H1 (cell line): ENCODE data around the gene SCYL1. TPM values are rescaled to one million over a fixed set of nuclear protein-coding genes. Genes with fewer than 3 reads are reported as not detected.

ENCODE experiments used
- CTCF ChIA-PET: fragments of 300-600 bp; sonication (Branson Sonifier 250); formaldehyde crosslinking; loops from one replicate; lab custom pipeline; 2021; ENCODE audit not compliant: partially characterized antibody; lab: Charles Lee
- POLR2A ChIA-PET: fragments of 300-600 bp; sonication (Branson Sonifier 250); formaldehyde crosslinking; loops from one replicate; lab custom pipeline; 2021; ENCODE audit warnings: inconsistent platforms; ENCODE audit not compliant: partially characterized antibody; lab: Charles Lee
- DNase-seq, 2 experiments: peaks; one replicate each; pipeline versions ENCODE4 v3.0.0 to v3.0.0-alpha.2; 2010 to 2022; ENCODE audit warnings: low spot score in 2 of 2, low read depth in 1 of 2, mixed read lengths in 1 of 2
- FAIRE-seq: peaks from 2 replicates; lab custom pipeline; 2011; peaks lifted over from hg19 to GRCh38; lab: Jason Lieb, UNC
- H2AFZ ChIP-seq: 2 replicates; pipeline ENCODE4 v1.8.1; 2012; ENCODE audit warnings: low read length, inconsistent platforms
- H2AK5ac ChIP-seq: 2 replicates; pipeline ENCODE4 v1.6.1; 2013; ENCODE audit warnings: low read depth, low read length
- H2BK120ac ChIP-seq: replicated peaks from 2 replicates; pipeline ENCODE3; 2013; ENCODE audit warnings: low read depth, low read length, inconsistent platforms
- H2BK12ac ChIP-seq: 2 replicates; pipeline ENCODE4 v1.6.1; 2013; ENCODE audit warnings: low read depth, low read length
- H2BK15ac ChIP-seq: 2 replicates; pipeline ENCODE4 v1.6.1; 2013; ENCODE audit warnings: low read length
- H2BK20ac ChIP-seq: 2 replicates; pipeline ENCODE4 v1.6.1; 2013; ENCODE audit warnings: low read length
- H2BK5ac ChIP-seq: 2 replicates; pipeline ENCODE4 v1.6.1; 2013; ENCODE audit warnings: low read depth, low read length
- H3K14ac ChIP-seq: 2 replicates; pipeline ENCODE4 v1.6.1; 2013; ENCODE audit warnings: inconsistent platforms; ENCODE audit not compliant: insufficient read length
- H3K18ac ChIP-seq: 2 replicates; pipeline ENCODE4 v1.6.1; 2013; ENCODE audit warnings: low read length; ENCODE audit errors: extremely low read depth
- H3K23ac ChIP-seq: 2 replicates; pipeline ENCODE4 v1.6.1; 2013; ENCODE audit warnings: inconsistent platforms; ENCODE audit not compliant: insufficient read length
- H3K23me2 ChIP-seq: 2 replicates; pipeline ENCODE4 v1.6.1; 2013; ENCODE audit warnings: low read depth, low read length
- H3K27ac ChIP-seq: 2 replicates; pipeline ENCODE4 v1.6.1; 2011; ENCODE audit warnings: low read depth, low read length, inconsistent platforms
- H3K27me3 ChIP-seq, 4 experiments: replicated peaks in 1 of 4; 1 replicate in 1 of 4; 2 replicates in 3 of 4; pipeline versions ENCODE4 v1.6.1 to v1.8.1; 2011 to 2013; ENCODE audit warnings: low read length in 3 of 4, mild to moderate bottlenecking in 3 of 4, inconsistent platforms in 2 of 4, mixed read lengths in 2 of 4, moderate library complexity in 1 of 4; ENCODE audit not compliant: control insufficient read depth in 3 of 4, insufficient read depth in 3 of 4; ENCODE audit errors: extremely low read depth in 1 of 4
- H3K36me3 ChIP-seq, 4 experiments: 2 replicates each; pipeline versions ENCODE4 v1.6.1 to v1.8.1; 2011 to 2013; ENCODE audit warnings: mild to moderate bottlenecking in 4 of 4, low read length in 3 of 4, moderate library complexity in 2 of 4, control low read depth in 1 of 4, inconsistent platforms in 1 of 4; ENCODE audit not compliant: insufficient read depth in 4 of 4, control insufficient read depth in 2 of 4
- H3K4ac ChIP-seq: replicated peaks from 2 replicates; pipeline ENCODE3; 2013; ENCODE audit warnings: low read length, low read depth, mixed read lengths, inconsistent platforms; ENCODE audit not compliant: insufficient read length
- H3K4me1 ChIP-seq, 4 experiments: replicated peaks in 1 of 4; 1 replicate in 1 of 4; 2 replicates in 3 of 4; pipeline versions ENCODE4 v1.6.1 to v1.8.1; 2011 to 2013; ENCODE audit warnings: low read length in 3 of 4, inconsistent platforms in 2 of 4, mixed read lengths in 1 of 4; ENCODE audit not compliant: insufficient read depth in 4 of 4, control insufficient read depth in 3 of 4
- H3K4me2 ChIP-seq, 2 experiments: 2 replicates each; pipeline versions ENCODE4 v1.6.1 to v1.8.1; 2011 to 2013; ENCODE audit warnings: low read depth in 2 of 2, low read length in 2 of 2, control low read depth in 1 of 2, inconsistent platforms in 1 of 2, mild to moderate bottlenecking in 1 of 2; ENCODE audit not compliant: insufficient read depth in 1 of 2
- H3K4me3 ChIP-seq, 4 experiments: fragments of 200-600, 300-600 bp in 1 of 4; sonication (generic), shearing (Covaris generic), sonication (Bioruptor Twin) in 1 of 4; 2 replicates each; pipeline versions ENCODE4 v1.5.1 to v1.8.1; 2011 to 2016; ENCODE audit warnings: low read length in 4 of 4, low read depth in 3 of 4, control low read depth in 2 of 4, inconsistent platforms in 2 of 4, mild to moderate bottlenecking in 2 of 4, mixed read lengths in 1 of 4, moderate library complexity in 1 of 4; ENCODE audit not compliant: insufficient read depth in 2 of 4; ENCODE audit errors: extremely low read depth in 1 of 4
- H3K56ac ChIP-seq: replicated peaks from 2 replicates; pipeline ENCODE3; 2013; ENCODE audit warnings: low read depth, mild to moderate bottlenecking, mixed read lengths, low read length, inconsistent platforms; ENCODE audit not compliant: insufficient read length
- H3K79me1 ChIP-seq: 2 replicates; pipeline ENCODE4 v1.6.1; 2013; ENCODE audit warnings: low read depth, low read length, control low read depth
- H3K79me2 ChIP-seq, 2 experiments: 2 replicates each; pipeline versions ENCODE4 v1.6.1 to v1.8.1; 2012 to 2013; ENCODE audit warnings: low read length in 2 of 2, mild to moderate bottlenecking in 2 of 2, inconsistent platforms in 1 of 2; ENCODE audit not compliant: insufficient read depth in 2 of 2, control insufficient read depth in 1 of 2
- H3K9ac ChIP-seq, 4 experiments: replicated peaks in 1 of 4; 1 replicate in 1 of 4; 2 replicates in 3 of 4; pipeline versions ENCODE4 v1.6.1 to v1.8.1; 2011 to 2013; ENCODE audit warnings: low read depth in 3 of 4, low read length in 3 of 4, control low read depth in 2 of 4, mild to moderate bottlenecking in 2 of 4, moderate library complexity in 2 of 4, inconsistent platforms in 1 of 4; ENCODE audit errors: extremely low read depth in 1 of 4
- H3K9me3 ChIP-seq, 2 experiments: 2 replicates each; pipeline versions ENCODE4 v1.6.1 to v1.8.1; 2012 to 2013; ENCODE audit warnings: mild to moderate bottlenecking in 2 of 2, moderate library complexity in 2 of 2, control low read depth in 1 of 2, inconsistent platforms in 1 of 2, low read depth in 1 of 2, low read length in 1 of 2, mixed read lengths in 1 of 2; ENCODE audit not compliant: insufficient read depth in 2 of 2
- H4K20me1 ChIP-seq, 2 experiments: replicated peaks in 1 of 2; 2 replicates each; pipeline versions ENCODE3 to v1.8.1; 2011 to 2013; ENCODE audit warnings: inconsistent platforms in 2 of 2, low read length in 2 of 2, mild to moderate bottlenecking in 1 of 2; ENCODE audit not compliant: insufficient read depth in 2 of 2, control insufficient read depth in 1 of 2
- H4K5ac ChIP-seq: 2 replicates; pipeline ENCODE4 v1.6.1; 2013; ENCODE audit warnings: low read length, low read depth, mixed read lengths, inconsistent platforms; ENCODE audit not compliant: insufficient read length
- H4K8ac ChIP-seq: 2 replicates; pipeline ENCODE4 v1.8.0; 2013; ENCODE audit warnings: mild to moderate bottlenecking, moderate library complexity, low read length, inconsistent platforms; ENCODE audit not compliant: insufficient read depth; ENCODE audit errors: extremely low read depth
- H4K91ac ChIP-seq: replicated peaks from 2 replicates; pipeline ENCODE3; 2013; ENCODE audit warnings: low read length, mixed read lengths, inconsistent platforms; ENCODE audit not compliant: insufficient read length
- BACH1 ChIP-seq: IDR thresholded peaks from 2 replicates; pipeline ENCODE4 v1.6.1; 2012; ENCODE audit warnings: low read length, improper control_type of control experiment
- CEBPB ChIP-seq: IDR thresholded peaks from 2 replicates; pipeline ENCODE4 v1.6.1; 2012; ENCODE audit warnings: low read depth, low read length
- CHD1 ChIP-seq: IDR thresholded peaks from 2 replicates; pipeline ENCODE4 v1.6.1; 2012; ENCODE audit warnings: low read depth, low read length, improper control_type of control experiment
- E2F6 ChIP-seq: IDR thresholded peaks from 2 replicates; pipeline ENCODE4 v1.6.1; 2012; ENCODE audit warnings: inconsistent platforms
- GABPA ChIP-seq: IDR thresholded peaks from 2 replicates; pipeline ENCODE4 v1.6.1; 2011; ENCODE audit warnings: mild to moderate bottlenecking, low read length, moderate library complexity, borderline replicate concordance; ENCODE audit not compliant: insufficient read depth
- KDM4A ChIP-seq: IDR thresholded peaks from one replicate; pipeline ENCODE4 v1.7.1; 2012; ENCODE audit warnings: low read depth, mild to moderate bottlenecking, moderate library complexity, low read length, inconsistent platforms; ENCODE audit not compliant: severe bottlenecking
- MAX ChIP-seq: IDR thresholded peaks from 2 replicates; pipeline ENCODE4 v1.6.1; 2012; ENCODE audit warnings: inconsistent platforms
- POLR2AphosphoS5 ChIP-seq: IDR thresholded peaks from 2 replicates; pipeline ENCODE4 v1.6.1; 2011; ENCODE audit warnings: low read depth, low read length
- TAF1 ChIP-seq: IDR thresholded peaks from 2 replicates; pipeline ENCODE4 v1.6.1; 2011; ENCODE audit warnings: mild to moderate bottlenecking, low read depth, low read length
- ZNF274 ChIP-seq: IDR thresholded peaks from 2 replicates; pipeline ENCODE4 v1.7.0; 2012; ENCODE audit warnings: low read length, borderline replicate concordance; ENCODE audit errors: extremely low read depth
- WGBS, 2 experiments: shearing (Covaris generic) in 1 of 2; methylation state at CpG; one replicate each; pipeline versions ENCODE4 v1.1.6 to v1.1.7; 2013 to 2015; ENCODE audit warnings: low lambda C conversion rate in 2 of 2, mixed read lengths in 2 of 2, inconsistent platforms in 1 of 2, low coverage in 1 of 2, missing lambda C conversion rate in 1 of 2; ENCODE audit not compliant: insufficient replicate concordance in 2 of 2, insufficient coverage in 1 of 2, insufficient read length in 1 of 2; ENCODE audit errors: extremely low coverage in 1 of 2, missing lambda C conversion rate in 1 of 2; 5-methylcytosine and 5-hydroxymethylcytosine counted together
- polyA plus RNA-seq, 7 experiments: library from polyadenylated mRNA; depleted of rRNA in 3 of 7; stranded (reverse) in 5 of 7; unstranded in 2 of 7; fragments of >200 nt in 5 of 7; fragments of 200-250 nt in 2 of 7; gene quantifications; 1 replicate in 5 of 7; 2 replicates in 1 of 7; 4 replicates in 1 of 7; pipeline versions ENCODE4 v1.2.1 to v1.2.3, GENCODE V29; 2011 to 2013; ENCODE audit warnings: missing spikeins in 2 of 7, mixed read lengths in 2 of 7
- total RNA-seq: library from RNA; stranded (reverse); fragmentation: NEBNext Ultra II Directional; extraction: Animal tissue kit (Norgen Biotek cat#: 25700); gene quantifications from 2 replicates; pipeline ENCODE4 v1.2.1, GENCODE V29; 2021

Gene SCYL1
- total and polyA plus RNA-seq, 2 of the 8 experiments (the other 6 are each of a cell fraction or from before 2014, with no cell fraction given) = 59.8 to 77.7 TPM

- Histone ChIP-seq H4K5ac (no peak overlapping the region), H3K79me2 (no peaks in the 10 kb centered on the region), H3K9ac (no peak overlapping the region; a peak in 1 of 7 replicates), H3K9me3 (no peaks in the 10 kb centered on the region), H2AFZ (no peak overlapping the region; the same call in 1 of the 2 replicates), H2BK12ac (no peak overlapping the region), H3K4me2 (peak overlapping the region; percentile 84 to 93), H2BK15ac (no peak overlapping the region), H2AK5ac (no peak overlapping the region), H3K18ac (no peak overlapping the region; the same call in 1 of the 2 replicates), H3K14ac (no peak overlapping the region), H4K8ac (no peak overlapping the region; the same call in 1 of the 2 replicates), H3K56ac (no peak overlapping the region), H2BK5ac (no peak overlapping the region), H4K91ac (no peak overlapping the region), H3K23ac (no peak overlapping the region), H3K23me2 (peaks cover 7% of the 10 kb centered on the region; the same call in 1 of the 2 replicates), H4K20me1 (peaks cover 0 to 7% of the 10 kb centered on the region in 2 experiments), H3K4ac (no peak overlapping the region), H3K36me3 (no peaks in the 10 kb centered on the region), H2BK20ac (no peak overlapping the region), H2BK120ac (no peak overlapping the region), H3K27ac (no peak overlapping the region), H3K4me3 (peak overlapping the region; percentile 28 to 68 (median 50)), H3K4me1 (peaks cover 0 to 7% (median 4%) of the 10 kb centered on the region in 4 experiments; a peak in 5 of 7 replicates), H3K27me3 (peaks cover 4 to 46% (median 35%) of the 10 kb centered on the region in 4 experiments), H3K79me1 (no peaks in the 10 kb centered on the region)
- POLR2A ChIA-PET = interaction anchor here (0.6 to 1.4 kb wide), 7 partner anchors 11 to 314 kb away, joined by 3 to 5 read pairs (median 4); no protein-coding TSS in a partner anchor
- peak; percentile 23; the same call in 1 of the 2 replicates for TF ChIP-seq BACH1
- TF ChIP-seq ZNF274 = no peak
- no peak for TF ChIP-seq CEBPB
- 0 out of 2 replicates have a peak, but pooled peaks have one; percentile 34 for TF ChIP-seq TAF1
- 0 out of 2 replicates have a peak, but pooled peaks have one; percentile 10 for TF ChIP-seq MAX
- TF ChIP-seq KDM4A = peak; percentile 84
- 0 out of 2 replicates have a peak, but pooled peaks have one; percentile 40 for TF ChIP-seq GABPA
- TF ChIP-seq POLR2AphosphoS5 = no peak
- TF ChIP-seq CHD1 = no peak
- TF ChIP-seq E2F6 = 0 out of 2 replicates have a peak, but pooled peaks have one; percentile 23
- CTCF ChIA-PET = interaction anchor here (0.6 to 10.5 kb wide), 14 partner anchors 8 to 231 kb away, joined by 3 to 284 read pairs (median 4); partner anchors contain the start of genes FAM89B, LTBP3 and ZNRD2
- peak in 1 of 2 experiments; percentile 100 for DNase-seq
- no peak for FAIRE-seq
- 10% methylated on average over 52 of the region's 64 CpGs; no CpG with 5 or more reads in 1 of the 2 experiments for WGBS, 2 experiments
Measured at GRCh38 chr11:65546217-65546958, 21.5 kb downstream of the SCYL1 start.
